Thyroid gland (tissue), 4 donors: ENCODE results near the gene TOX4.

Experiments
- CTCF ChIP-seq, 6 experiments: fragments of 200-600 bp in 3 of 6; fragments of 450-650 bp in 3 of 6; sonication (generic) in 3 of 6; IDR thresholded peaks; one replicate each; pipeline ENCODE4 v1.5.1; 2016 to 2019; ENCODE audit warnings: antibody characterized with exemption in 6 of 6, mild to moderate bottlenecking in 2 of 6, inconsistent platforms in 1 of 6, moderate library complexity in 1 of 6
- POLR2A ChIP-seq, 2 donors: fragments of 450-650 bp; IDR thresholded peaks; one replicate each; pipeline ENCODE4 v1.6.1; 2017; ENCODE audit warnings: antibody characterized with exemption in 2 of 2, mild to moderate bottlenecking in 2 of 2, moderate library complexity in 1 of 2

- TF ChIP-seq CTCF (IDR thresholded peaks at IDR 0.05) = no peak
- no peak for TF ChIP-seq POLR2A (IDR thresholded peaks at IDR 0.05)
Measured at GRCh38 chr14:21527318-21527679, 50.3 kb downstream of the TOX4 start.
